ENCODE measurements around the gene CEACAM18.
"Not testable (repeated sequence)": the region's sequence is repeated elsewhere in the genome, so short reads cannot be mapped to it uniquely, and the experiment has no call there.

CEACAM18 gene

DNA sequence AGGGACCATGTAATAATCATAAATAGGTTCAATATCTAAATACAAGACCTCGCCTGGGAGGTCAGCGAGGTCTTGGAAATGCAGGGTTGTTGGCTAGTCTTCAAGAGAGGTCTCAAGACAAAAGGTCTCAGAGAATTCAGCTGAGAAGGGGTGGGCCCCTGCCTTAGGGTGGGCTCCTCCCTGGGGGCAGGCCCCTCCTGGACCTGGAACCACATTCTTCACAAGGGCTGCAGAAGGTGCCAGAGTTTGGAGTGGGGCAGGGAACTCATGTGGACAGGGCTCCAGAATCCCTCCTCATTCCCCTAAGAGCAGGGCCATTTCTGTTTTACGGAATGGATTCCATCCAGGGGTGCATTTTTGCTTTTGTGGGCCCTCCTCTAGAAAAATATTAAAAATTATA lies 10.2 kb downstream of the CEACAM18 start:
- H3K27ac ChIP-seq: no peak overlapping the region

DNA sequence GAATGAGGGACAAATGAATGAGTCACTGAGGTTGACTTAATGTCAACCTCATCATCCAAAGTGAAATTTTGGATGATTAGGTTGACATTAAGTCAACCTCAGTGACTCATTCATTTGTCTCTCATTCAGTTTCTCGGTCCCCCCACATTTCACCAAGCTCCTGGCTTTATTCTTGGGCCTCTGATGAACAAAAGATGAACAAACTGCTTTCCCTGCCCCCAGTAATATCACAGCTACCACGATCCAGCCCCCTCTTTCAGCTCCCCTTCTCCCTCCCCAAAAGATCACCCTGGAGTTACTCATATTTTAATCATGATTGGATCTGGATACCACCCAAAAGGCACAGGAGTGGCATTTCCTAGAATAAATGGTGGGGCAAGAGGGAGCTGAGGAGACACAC lies 10.8 kb downstream of the CEACAM18 start:
- H3K27ac ChIP-seq: no peak overlapping the region
- TF ChIP-seq, protein P1, sequence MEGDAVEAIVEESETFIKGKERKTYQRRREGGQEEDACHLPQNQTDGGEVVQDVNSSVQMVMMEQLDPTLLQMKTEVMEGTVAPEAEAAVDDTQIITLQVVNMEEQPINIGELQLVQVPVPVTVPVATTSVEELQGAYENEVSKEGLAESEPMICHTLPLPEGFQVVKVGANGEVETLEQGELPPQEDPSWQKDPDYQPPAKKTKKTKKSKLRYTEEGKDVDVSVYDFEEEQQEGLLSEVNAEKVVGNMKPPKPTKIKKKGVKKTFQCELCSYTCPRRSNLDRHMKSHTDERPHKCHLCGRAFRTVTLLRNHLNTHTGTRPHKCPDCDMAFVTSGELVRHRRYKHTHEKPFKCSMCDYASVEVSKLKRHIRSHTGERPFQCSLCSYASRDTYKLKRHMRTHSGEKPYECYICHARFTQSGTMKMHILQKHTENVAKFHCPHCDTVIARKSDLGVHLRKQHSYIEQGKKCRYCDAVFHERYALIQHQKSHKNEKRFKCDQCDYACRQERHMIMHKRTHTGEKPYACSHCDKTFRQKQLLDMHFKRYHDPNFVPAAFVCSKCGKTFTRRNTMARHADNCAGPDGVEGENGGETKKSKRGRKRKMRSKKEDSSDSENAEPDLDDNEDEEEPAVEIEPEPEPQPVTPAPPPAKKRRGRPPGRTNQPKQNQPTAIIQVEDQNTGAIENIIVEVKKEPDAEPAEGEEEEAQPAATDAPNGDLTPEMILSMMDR (conservative IDR thresholded peaks at IDR 0.05): no peak

More for the DNA sequence above, 10.2 kb downstream of the CEACAM18 start:
- TF ChIP-seq, protein P1 (conservative IDR thresholded peaks at IDR 0.05): no peak

DNA sequence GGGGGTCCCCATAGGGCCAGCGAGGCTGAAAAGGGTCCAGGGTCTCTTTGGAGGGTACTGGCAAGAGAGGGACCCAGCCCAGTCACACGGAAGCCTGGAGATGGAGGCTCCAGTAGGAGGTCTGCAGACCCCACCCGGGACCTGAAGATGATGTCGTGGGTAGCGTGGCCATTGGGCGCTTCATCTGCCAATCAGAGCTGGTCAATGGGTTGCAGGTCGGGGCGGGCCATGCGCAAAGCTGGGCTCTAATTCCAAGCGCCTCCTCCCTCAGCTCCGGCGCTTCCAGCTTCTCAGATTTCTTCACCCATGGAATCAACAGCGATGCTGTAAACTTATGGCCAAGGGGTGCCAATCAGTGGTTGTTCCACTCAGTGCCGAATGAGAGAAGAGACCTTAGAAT lies 12.3 kb downstream of the CEACAM18 start:
- TF ChIP-seq, protein P1 (conservative IDR thresholded peaks at IDR 0.05): no peak

DNA sequence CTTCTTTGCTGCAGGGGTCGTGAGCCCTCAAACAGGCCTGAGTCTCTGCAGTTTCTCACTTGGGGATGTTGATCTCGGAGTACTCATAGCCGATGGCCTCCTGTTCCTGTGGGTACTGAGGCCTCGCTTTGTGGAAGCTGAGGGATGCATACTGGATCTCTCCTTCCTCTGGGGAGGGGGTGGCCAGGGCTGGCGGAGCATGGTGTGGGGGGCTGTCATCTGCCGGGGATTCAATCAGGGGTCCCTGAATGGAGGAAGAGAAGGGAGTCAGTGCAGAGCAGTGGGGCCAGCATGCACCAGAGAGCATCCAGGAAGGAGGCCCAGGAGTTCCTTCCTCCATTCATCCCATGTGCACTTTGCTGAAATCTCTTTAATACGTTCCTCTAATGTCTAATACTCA lies 13.2 kb downstream of the CEACAM18 start:
- TF ChIP-seq, protein P1 (conservative IDR thresholded peaks at IDR 0.05): no peak
- no peak overlapping the region for H3K27ac ChIP-seq

More for the DNA sequence above, 12.3 kb downstream of the CEACAM18 start:
- no peak overlapping the region for H3K27ac ChIP-seq

DNA sequence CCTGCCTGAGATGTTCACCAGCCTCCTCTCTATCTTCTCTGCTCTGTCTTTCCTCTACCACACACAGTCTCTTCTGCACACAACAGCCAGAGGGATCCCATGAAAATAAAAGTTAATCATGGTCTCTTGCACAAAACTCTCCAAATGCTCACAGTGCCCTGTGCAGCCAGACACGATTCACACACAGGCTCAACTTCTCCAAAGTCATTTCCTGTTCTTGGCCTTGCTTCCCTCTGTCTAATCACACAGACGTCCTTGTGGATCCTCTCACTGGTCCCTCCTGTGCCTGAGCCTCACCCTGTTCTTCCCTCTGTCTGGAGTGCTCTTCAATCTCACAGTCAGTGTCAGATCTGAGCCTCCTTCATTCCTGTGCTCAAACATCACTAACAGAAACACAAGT lies 15.4 kb downstream of the CEACAM18 start:
- H3K27ac ChIP-seq: no peak overlapping the region
- TF ChIP-seq, protein P1 (conservative IDR thresholded peaks at IDR 0.05): no peak

DNA sequence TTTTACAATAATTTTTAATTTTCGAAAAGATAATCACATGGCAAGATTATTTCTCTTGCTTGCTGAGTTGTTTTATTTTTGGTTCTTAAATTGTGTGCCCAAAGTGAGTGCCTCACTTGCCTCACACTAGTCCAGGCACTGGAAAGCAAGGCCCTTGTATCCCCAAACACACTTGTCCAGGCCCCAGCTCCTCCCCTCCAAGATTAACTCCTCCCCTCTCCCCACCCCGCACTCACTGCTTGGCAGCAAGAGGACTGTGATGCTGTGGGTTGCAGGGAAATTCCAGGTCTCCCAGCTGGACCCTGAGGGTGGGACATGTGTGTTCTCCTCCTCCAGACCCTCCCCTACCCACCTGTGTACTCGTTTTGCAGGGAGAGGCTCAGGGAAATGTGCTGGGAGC lies 19.3 kb downstream of the CEACAM18 start:
- no peak overlapping the region for H3K27ac ChIP-seq
- TF ChIP-seq, protein P1 (conservative IDR thresholded peaks at IDR 0.05): no peak

DNA sequence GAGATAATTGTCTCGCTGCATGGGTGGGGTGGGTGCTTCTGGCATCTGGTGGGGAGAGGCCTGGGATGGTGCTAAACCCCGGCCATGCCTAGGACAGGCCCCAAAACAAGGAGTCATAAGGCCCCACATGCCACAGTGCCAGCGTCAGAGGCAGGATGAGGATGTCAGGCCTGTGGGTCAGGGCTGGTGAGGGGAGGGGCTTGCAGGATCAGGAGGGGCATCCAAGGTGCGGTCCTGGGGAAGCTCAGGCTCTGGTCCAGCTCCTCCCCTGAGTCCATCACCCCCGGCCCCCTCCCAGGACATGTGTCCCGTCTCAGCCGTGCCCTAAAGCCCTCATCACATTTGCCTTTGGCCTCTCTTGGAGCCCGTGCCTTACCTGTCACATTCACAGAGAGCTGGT lies 22.6 kb downstream of the CEACAM18 start:
- H3K27ac ChIP-seq: not testable (repeated sequence)

DNA sequence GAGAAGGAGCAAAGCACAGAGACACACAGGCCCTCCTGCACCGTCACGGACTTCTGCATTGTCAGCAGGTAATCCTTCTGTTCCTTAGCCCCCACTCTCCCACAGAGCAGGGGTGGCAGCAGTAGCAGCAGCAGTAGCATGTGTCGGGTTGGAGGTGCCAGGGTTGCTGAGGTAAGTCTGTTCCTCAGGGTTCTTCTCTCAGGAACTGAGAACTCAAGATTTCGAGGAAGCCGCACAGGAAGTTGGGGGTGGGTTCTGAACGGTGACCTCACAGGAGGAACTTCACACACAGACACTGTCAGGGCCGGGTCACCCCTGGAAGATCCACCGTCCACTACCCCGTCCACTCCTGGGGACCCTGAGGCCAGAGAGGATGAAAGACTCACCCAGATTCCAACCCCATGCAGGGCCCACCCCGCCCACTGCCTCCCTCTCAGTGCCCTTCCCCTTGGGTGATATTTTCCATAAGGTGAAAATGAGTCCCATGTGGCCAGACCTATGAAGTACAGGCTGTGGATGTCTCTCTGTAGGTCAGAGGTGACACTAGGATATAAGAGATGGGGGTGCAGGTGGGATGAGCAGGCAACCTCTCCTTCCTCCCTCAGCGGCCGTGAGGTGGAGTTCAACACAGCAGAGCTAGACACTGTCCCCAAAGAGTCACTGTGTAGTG lies 23.4 kb downstream of the CEACAM18 start, which contains the start of gene SIGLEC12:
Gene SIGLEC12 (minus strand): TSS at position 207 of the 670 bp plus-strand sequence. CDS start 67 bp downstream, at position 140.
- TF ChIP-seq, protein P1 (conservative IDR thresholded peaks at IDR 0.05): no peak
- H3K27ac ChIP-seq: no peak within 1 kb of the TSS
